ENCODE data around the gene CBX5. TPM values are rescaled to one million over a fixed set of nuclear protein-coding genes. Genes with fewer than 3 reads are reported as not detected.
"Not testable (repeated sequence)": the region's sequence is repeated elsewhere in the genome, so short reads cannot be mapped to it uniquely, and the experiment has no call there.

The CBX5 gene
- total RNA-seq (2014; rRNA removed; shearing (Covaris generic); ENCODE audit: low replicate concordance) = 25.2 and 41.0 TPM in 2 replicates

DNA sequence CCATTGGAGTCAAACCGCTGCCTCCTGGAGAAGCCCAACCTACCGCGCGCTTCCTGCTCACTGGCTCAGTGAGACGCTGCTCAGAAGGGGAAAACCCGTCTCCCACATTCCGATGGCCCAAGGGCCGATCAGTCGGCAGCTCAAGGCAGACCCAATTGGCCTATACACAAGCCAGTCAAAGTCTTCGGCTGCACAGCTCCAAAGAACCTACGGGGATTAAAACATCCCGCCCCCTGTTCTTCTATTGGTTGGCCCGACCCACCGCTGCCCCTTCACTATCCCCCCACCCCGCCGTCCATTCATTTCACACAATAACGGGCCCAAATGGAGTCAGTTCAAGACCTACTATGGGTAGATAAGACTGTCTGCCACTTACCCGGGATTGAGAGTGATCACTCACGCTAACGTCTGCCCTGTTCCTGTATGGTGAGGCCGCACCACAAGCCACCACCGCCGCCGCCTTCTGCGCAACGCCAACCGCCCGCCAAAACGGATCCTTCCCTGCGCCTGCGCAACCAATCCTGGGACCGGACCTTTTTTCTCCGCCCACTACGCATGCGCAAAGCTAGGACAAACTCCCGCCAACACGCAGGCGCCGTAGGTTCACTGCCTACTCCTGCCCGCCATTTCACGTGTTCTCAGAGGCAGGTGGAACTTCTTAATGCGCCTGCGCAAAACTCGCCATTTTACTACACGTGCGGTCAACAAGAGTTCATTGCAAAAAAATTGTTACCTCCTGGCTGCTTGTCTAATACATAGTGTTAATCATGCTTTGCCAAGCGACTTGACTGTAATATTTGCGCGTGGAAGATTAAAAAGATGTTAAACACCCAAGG, at the start of gene CBX5:
Gene CBX5, minus strand, starts transcription at position 491 of the 836 bp plus-strand sequence. CDS start 22,472 bp downstream, outside the sequence.
- H3K9me2 ChIP-seq (replicated peaks; ENCODE audit: insufficient read depth, low read length) = no peaks in the 10 kb centered on the region
- peaks cover 29% of the 10 kb centered on the region for H4K20me1 ChIP-seq (ENCODE audit: insufficient read depth, low read depth, low read length)
- H3K36me3 ChIP-seq (ENCODE audit: insufficient read depth, low read length) = peaks cover 57% of the 10 kb centered on the region
- H3K9me3 ChIP-seq (ENCODE audit: low read length) = no peaks in the 10 kb centered on the region
- peak within 1 kb of the TSS; percentile 98 for H3K9ac ChIP-seq (ENCODE audit: low read length)
- peak within 1 kb of the TSS; percentile 87; the same call in 1 of the 2 replicates for H2AFZ ChIP-seq (ENCODE audit: low read length)
- DNase-seq = peak; percentile 99
- peak within 1 kb of the TSS; percentile 96 for H3K4me3 ChIP-seq (ENCODE audit: low read length)
- no peaks in the 10 kb centered on the region for H3K27me3 ChIP-seq (ENCODE audit: low read length)
- peak within 1 kb of the TSS; percentile 88 for H3K4me2 ChIP-seq (ENCODE audit: low read depth, low read length, poor library complexity, severe bottlenecking)
- H3K4me1 ChIP-seq (ENCODE audit: low read length) = peaks cover 44% of the 10 kb centered on the region
- H3K27ac ChIP-seq (ENCODE audit: low read length) = peak within 1 kb of the TSS; percentile 92
- H3K79me2 ChIP-seq (ENCODE audit: low read length) = peaks cover 72% of the 10 kb centered on the region

DNA sequence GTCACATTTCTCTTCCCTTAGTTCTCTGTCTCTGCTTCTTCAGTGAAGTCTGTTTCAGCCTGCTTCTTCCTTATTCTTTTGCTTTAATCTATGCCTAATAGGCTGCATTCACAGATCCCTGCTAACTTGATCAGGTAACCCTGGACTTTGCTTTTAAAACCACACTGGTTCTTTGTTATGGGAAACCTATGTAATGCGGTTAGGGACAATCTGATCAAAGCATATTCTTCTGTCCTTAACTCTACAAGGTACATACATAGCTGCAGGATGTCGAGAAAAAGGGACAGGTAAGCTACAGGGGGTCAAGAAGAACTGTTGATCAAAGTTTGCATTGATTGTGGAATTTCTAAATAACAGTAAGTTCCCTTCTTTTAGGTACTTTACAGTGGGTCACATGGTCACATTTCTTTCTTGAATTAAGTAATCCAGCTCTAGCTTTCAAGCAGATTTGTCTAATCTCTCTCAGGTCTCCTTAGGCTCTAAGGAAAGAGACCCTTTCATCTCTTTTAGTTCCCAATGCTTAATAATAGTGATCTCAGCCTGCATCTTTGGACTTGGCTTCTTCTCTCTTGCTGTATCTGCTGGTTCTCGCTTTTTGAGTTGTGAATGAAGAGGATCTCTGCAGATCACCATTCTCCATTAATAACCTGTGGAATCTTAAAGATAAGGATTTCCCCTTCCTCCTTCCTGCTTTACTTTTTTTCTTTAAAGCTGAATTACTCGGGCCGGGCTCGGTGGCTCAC, 48.8 kb upstream of the CBX5 start:
- Histone ChIP-seq H3K36me3 (ENCODE audit: insufficient read depth, low read length) (no peaks in the 10 kb centered on the region), H2AFZ (ENCODE audit: low read length) (no peak overlapping the region), H3K4me3 (ENCODE audit: low read length) (no peak overlapping the region), H3K4me1 (ENCODE audit: low read length) (peaks cover 13% of the 10 kb centered on the region), H3K79me2 (ENCODE audit: low read length) (peaks cover 43% of the 10 kb centered on the region), H3K4me2 (ENCODE audit: low read depth, low read length, poor library complexity, severe bottlenecking) (no peak overlapping the region), H3K27me3 (ENCODE audit: low read length) (no peaks in the 10 kb centered on the region), H3K27ac (ENCODE audit: low read length) (no peak overlapping the region), H3K9me2 (replicated peaks; ENCODE audit: insufficient read depth, low read length) (no peaks in the 10 kb centered on the region), H3K9me3 (ENCODE audit: low read length) (no peaks in the 10 kb centered on the region), H3K9ac (ENCODE audit: low read length) (no peak overlapping the region), H4K20me1 (ENCODE audit: insufficient read depth, low read depth, low read length) (no peaks in the 10 kb centered on the region)
- DNase-seq = no peak

DNA sequence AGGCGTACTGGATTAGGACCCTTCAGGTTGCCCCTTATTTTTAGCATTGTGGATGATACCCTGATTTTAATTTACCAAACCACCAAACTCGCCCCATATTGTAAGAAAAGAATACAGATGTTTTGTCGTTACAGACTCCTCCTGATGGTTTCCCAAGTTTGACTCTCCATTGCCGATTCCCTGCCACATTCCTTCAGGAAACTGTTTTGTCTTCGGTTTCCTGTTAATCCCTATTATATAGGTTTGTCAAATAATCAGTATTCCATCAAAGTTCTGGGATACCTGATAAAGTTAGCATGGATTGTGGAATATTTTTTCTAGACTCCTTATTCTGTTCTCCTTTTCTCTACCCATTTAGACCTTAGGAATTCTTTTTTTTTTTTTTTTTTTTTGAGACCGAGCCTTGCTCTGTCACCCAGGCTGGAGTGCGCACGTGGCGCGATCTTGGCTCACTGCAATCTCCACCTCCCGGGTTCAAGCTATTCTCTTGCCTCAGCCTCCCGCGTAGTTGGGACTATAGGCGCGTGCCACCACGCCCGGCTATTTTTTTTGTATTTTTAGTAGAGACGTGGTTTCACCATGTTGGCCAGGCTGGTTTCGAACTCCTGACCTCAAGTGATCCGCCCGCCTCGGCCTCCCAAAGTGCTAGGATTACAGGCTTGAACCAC, 45.7 kb upstream of the CBX5 start:
- Histone ChIP-seq H3K4me1 (ENCODE audit: low read length) (peaks cover 13% of the 10 kb centered on the region), H3K79me2 (ENCODE audit: low read length) (peaks cover 30% of the 10 kb centered on the region), H3K27ac (ENCODE audit: low read length) (0 out of 2 replicates have a peak overlapping the region, but pooled peaks have one; percentile 12), H3K9ac (ENCODE audit: low read length) (peak overlapping the region; percentile 83), H3K4me2 (ENCODE audit: low read depth, low read length, poor library complexity, severe bottlenecking) (peak overlapping the region; percentile 98), H3K4me3 (ENCODE audit: low read length) (peak overlapping the region; percentile 84)
- H3K9me3 ChIP-seq (ENCODE audit: low read length); H3K27me3 ChIP-seq (ENCODE audit: low read length); H3K36me3 ChIP-seq (ENCODE audit: insufficient read depth, low read length); DNase-seq; H4K20me1 ChIP-seq (ENCODE audit: insufficient read depth, low read depth, low read length); H3K9me2 ChIP-seq (replicated peaks; ENCODE audit: insufficient read depth, low read length); H2AFZ ChIP-seq (ENCODE audit: low read length): not testable (repeated sequence)

DNA sequence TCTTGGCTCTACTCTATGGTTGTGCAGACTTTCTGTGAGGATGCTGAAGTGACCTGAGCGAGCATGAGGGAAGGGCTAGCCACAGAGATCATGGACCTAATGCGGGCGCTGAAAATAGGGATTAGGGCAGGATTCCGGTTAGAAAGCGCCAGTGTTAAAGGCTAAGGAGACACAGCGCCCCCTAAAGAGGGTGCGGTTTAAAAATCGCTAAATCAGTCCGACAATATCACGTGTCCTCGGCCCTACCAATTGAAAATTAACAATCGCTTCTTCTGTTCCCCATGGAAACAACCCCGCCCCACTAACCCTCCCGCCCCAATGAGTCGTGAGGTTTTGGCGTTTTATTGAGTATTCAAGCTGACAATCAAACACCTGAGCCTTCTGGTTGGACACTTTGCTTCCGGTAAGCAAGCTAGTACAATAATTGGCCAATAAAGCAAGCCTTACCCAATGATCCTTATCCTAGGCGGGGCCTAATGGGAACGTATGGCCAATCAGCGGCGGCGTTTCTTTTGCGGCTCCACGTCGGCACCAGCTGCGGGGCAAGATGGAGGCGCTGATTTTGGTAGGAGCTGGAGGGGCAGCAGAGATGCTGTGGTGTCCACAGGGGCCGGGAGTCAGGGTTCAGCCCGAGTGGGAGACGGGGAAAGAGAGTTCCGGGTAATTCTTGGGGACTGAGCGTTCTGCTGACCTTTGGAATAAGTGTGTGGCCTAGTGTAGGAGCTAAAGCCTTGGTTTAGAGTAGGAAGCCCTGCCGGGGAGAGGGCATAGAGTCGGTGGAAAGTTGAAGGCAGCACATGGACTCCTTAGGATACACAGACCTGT, 44.9 kb upstream of the CBX5 start, which contains the start of gene COPZ1:
Gene COPZ1, plus strand, starts transcription at position 515 of the 825 bp plus-strand sequence. Its CDS starts 33 bp downstream, at position 548.
- Histone ChIP-seq H2AFZ (ENCODE audit: low read length) (peak within 1 kb of the TSS; percentile 89), H3K4me3 (ENCODE audit: low read length) (peak within 1 kb of the TSS; percentile 84), H3K4me1 (ENCODE audit: low read length) (peaks cover 13% of the 10 kb centered on the region), H3K27me3 (ENCODE audit: low read length) (no peaks in the 10 kb centered on the region), H3K4me2 (ENCODE audit: low read depth, low read length, poor library complexity, severe bottlenecking) (peak within 1 kb of the TSS; percentile 98), H3K9me2 (replicated peaks; ENCODE audit: insufficient read depth, low read length) (no peaks in the 10 kb centered on the region), H3K9ac (ENCODE audit: low read length) (peak within 1 kb of the TSS; percentile 83), H3K36me3 (ENCODE audit: insufficient read depth, low read length) (no peaks in the 10 kb centered on the region), H3K27ac (ENCODE audit: low read length) (0 out of 2 replicates have a peak within 1 kb of the TSS, but pooled peaks have one; percentile 12), H4K20me1 (ENCODE audit: insufficient read depth, low read depth, low read length) (no peaks in the 10 kb centered on the region), H3K9me3 (ENCODE audit: low read length) (no peaks in the 10 kb centered on the region), H3K79me2 (ENCODE audit: low read length) (peaks cover 23% of the 10 kb centered on the region)
- DNase-seq = peak; percentile 99

DNA sequence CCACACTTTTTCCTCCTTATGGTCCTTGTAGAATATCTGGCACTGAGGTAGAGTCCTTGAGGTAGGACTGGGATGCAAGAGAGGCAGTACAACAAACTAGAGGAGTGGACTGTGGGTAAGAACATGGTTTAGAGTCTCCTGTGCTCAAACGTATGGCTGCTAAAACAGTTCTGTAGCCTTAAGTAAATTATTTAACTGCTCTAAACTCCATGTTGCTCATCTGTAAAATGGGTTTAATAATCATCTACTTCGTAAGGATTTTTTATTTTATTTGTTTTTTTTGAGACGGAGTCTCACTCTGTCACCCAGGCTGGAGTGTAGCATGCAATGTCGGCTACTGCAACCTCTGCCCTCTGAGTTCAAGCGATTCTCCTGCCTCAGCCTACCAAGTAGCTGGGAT, 41.4 kb upstream of the CBX5 start:
- Histone ChIP-seq H2AFZ (ENCODE audit: low read length) (no peak overlapping the region), H3K79me2 (ENCODE audit: low read length) (peaks cover 10% of the 10 kb centered on the region), H3K36me3 (ENCODE audit: insufficient read depth, low read length) (no peaks in the 10 kb centered on the region), H3K9me2 (replicated peaks; ENCODE audit: insufficient read depth, low read length) (no peaks in the 10 kb centered on the region), H3K27me3 (ENCODE audit: low read length) (no peaks in the 10 kb centered on the region), H3K4me2 (ENCODE audit: low read depth, low read length, poor library complexity, severe bottlenecking) (no peak overlapping the region), H3K27ac (ENCODE audit: low read length) (no peak overlapping the region), H3K4me3 (ENCODE audit: low read length) (no peak overlapping the region), H3K9ac (ENCODE audit: low read length) (no peak overlapping the region), H3K4me1 (ENCODE audit: low read length) (peaks cover 9% of the 10 kb centered on the region), H3K9me3 (ENCODE audit: low read length) (no peaks in the 10 kb centered on the region), H4K20me1 (ENCODE audit: insufficient read depth, low read depth, low read length) (no peaks in the 10 kb centered on the region)
- DNase-seq = no peak

DNA sequence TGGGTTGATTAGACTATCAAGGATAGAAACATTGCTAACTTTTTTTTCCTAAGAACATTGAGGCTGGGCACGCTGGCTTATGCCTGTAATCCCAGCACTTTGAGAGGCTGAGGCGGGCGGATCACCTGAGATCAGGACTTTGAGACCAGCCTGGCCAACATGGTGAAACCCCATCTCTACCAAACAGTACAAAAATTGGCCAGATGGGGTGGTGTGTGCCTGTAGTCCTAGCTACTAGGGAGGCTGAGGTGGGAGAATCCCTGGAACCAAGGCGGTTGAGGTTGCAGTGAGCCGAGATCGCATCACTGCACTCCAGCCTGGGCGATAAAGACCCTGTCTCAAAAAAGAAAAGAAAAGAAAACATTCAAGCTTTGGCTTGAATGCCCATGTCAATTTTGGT, 32.4 kb upstream of the CBX5 start:
- H3K9me2 ChIP-seq (replicated peaks; ENCODE audit: insufficient read depth, low read length); H3K27me3 ChIP-seq (ENCODE audit: low read length); DNase-seq; H3K4me1 ChIP-seq (ENCODE audit: low read length); H4K20me1 ChIP-seq (ENCODE audit: insufficient read depth, low read depth, low read length); H3K4me3 ChIP-seq (ENCODE audit: low read length); H3K79me2 ChIP-seq (ENCODE audit: low read length); H3K4me2 ChIP-seq (ENCODE audit: low read depth, low read length, poor library complexity, severe bottlenecking); H3K27ac ChIP-seq (ENCODE audit: low read length); H2AFZ ChIP-seq (ENCODE audit: low read length); H3K9ac ChIP-seq (ENCODE audit: low read length); H3K36me3 ChIP-seq (ENCODE audit: insufficient read depth, low read length); H3K9me3 ChIP-seq (ENCODE audit: low read length): not testable (repeated sequence)

DNA sequence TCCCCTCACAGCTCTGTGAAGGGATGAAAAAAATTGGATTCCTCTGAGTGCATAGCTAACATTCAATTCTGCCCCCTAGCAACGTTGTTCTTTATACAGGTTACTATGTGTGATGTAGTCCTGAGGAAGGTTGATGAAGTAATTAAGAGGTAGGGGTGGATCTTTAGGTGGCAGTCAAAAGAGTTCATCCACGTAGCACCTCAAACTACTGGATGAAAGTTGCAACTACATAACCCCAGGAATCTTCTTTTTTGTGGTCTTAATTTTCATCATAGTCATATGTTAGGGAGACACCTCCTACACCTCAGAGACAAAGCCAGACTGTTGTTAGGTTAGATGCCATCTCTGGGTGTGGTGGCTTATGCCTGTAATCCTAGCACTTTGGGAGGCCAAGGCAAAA, 31.1 kb upstream of the CBX5 start:
- H4K20me1 ChIP-seq (ENCODE audit: insufficient read depth, low read depth, low read length) = no peaks in the 10 kb centered on the region
- H3K4me3 ChIP-seq (ENCODE audit: low read length) = no peak overlapping the region
- H3K27me3 ChIP-seq (ENCODE audit: low read length) = no peaks in the 10 kb centered on the region
- H3K9me2 ChIP-seq (replicated peaks; ENCODE audit: insufficient read depth, low read length) = no peaks in the 10 kb centered on the region
- H3K4me1 ChIP-seq (ENCODE audit: low read length) = no peaks in the 10 kb centered on the region
- no peak overlapping the region for H3K9ac ChIP-seq (ENCODE audit: low read length)
- DNase-seq = no peak
- no peaks in the 10 kb centered on the region for H3K36me3 ChIP-seq (ENCODE audit: insufficient read depth, low read length)
- H2AFZ ChIP-seq (ENCODE audit: low read length) = no peak overlapping the region
- no peaks in the 10 kb centered on the region for H3K9me3 ChIP-seq (ENCODE audit: low read length)
- H3K27ac ChIP-seq (ENCODE audit: low read length) = no peak overlapping the region
- H3K79me2 ChIP-seq (ENCODE audit: low read length) = no peaks in the 10 kb centered on the region
- no peak overlapping the region for H3K4me2 ChIP-seq (ENCODE audit: low read depth, low read length, poor library complexity, severe bottlenecking)

All from Karpas-422 (cell line).